Activated CD4-positive, alpha-beta T cell treated with anti-CD3 and anti-CD28 coated beads, Interleukin-2, amount 10 ng/mL, durations not matched to agents 24 days and 14 days (primary cell): ENCODE measurements around the gene CDH4. TPM values are rescaled to one million over a fixed set of nuclear protein-coding genes. Genes with fewer than 3 reads are reported as not detected.

ENCODE experiments used
- DNase-seq: peaks from one replicate; pipeline ENCODE4 v3.0.0; 2022
- H3K27ac Mint-ChIP-seq: one replicate; pipeline ENCODE4 v1.8.0; 2022; ENCODE audit warnings: mild to moderate bottlenecking, mixed read lengths
- H3K27me3 Mint-ChIP-seq: one replicate; pipeline ENCODE4 v1.8.0; 2022; ENCODE audit warnings: mixed read lengths
- H3K36me3 Mint-ChIP-seq: one replicate; pipeline ENCODE4 v1.8.0; 2022; ENCODE audit warnings: low read depth, mild to moderate bottlenecking, mixed read lengths
- H3K4me1 Mint-ChIP-seq: one replicate; pipeline ENCODE4 v1.8.0; 2021; ENCODE audit warnings: mixed read lengths
- H3K4me3 Mint-ChIP-seq: one replicate; pipeline ENCODE4 v1.8.0; 2022; ENCODE audit warnings: mild to moderate bottlenecking, moderate library complexity, mixed read lengths
- H3K9me3 Mint-ChIP-seq: one replicate; pipeline ENCODE4 v1.8.0; 2021; ENCODE audit warnings: mixed read lengths
- intact Hi-C: fragments of 100-400 bp; cut with micrococcal nuclease; formaldehyde crosslinking; loops from one replicate; pipeline ENCODE4 v1.15.1; 2023
- total RNA-seq: library from RNA; stranded (reverse); gene quantifications from 2 replicates; pipeline ENCODE4 v1.2.3, GENCODE V29; 2022

The CDH4 gene
- total RNA-seq, 1 donor from 2014 or later: not detected

- intact Hi-C loops: no loop called here
- DNase-seq: no peak
- no peaks in the 10 kb centered on the region for H3K9me3 Mint-ChIP-seq
- H3K4me1 Mint-ChIP-seq: no peaks in the 10 kb centered on the region
- no peaks in the 10 kb centered on the region for H3K27me3 Mint-ChIP-seq
- H3K4me3 Mint-ChIP-seq: no peak overlapping the region
- no peak overlapping the region for H3K27ac Mint-ChIP-seq
- no peaks in the 10 kb centered on the region for H3K36me3 Mint-ChIP-seq
Measured at GRCh38 chr20:61805781-61806180, 553.7 kb downstream of the CDH4 start.

- Mint-ChIP-seq H3K4me1 (no peaks in the 10 kb centered on the region), H3K27me3 (no peaks in the 10 kb centered on the region), H3K9me3 (no peaks in the 10 kb centered on the region), H3K27ac (no peak overlapping the region), H3K4me3 (no peak overlapping the region), H3K36me3 (no peaks in the 10 kb centered on the region)
- intact Hi-C loops: no loop called here
- DNase-seq: no peak
Measured at GRCh38 chr20:61806314-61806713, 554.3 kb downstream of the CDH4 start.

- Mint-ChIP-seq H3K4me1 (no peaks in the 10 kb centered on the region), H3K27me3 (no peaks in the 10 kb centered on the region), H3K4me3 (no peak overlapping the region), H3K27ac (no peak overlapping the region), H3K9me3 (no peaks in the 10 kb centered on the region), H3K36me3 (no peaks in the 10 kb centered on the region)
- no peak for DNase-seq
- intact Hi-C loops: no loop called here
Measured at GRCh38 chr20:61806995-61807394, 554.9 kb downstream of the CDH4 start.

- Mint-ChIP-seq H3K27me3 (no peaks in the 10 kb centered on the region), H3K27ac (no peak overlapping the region), H3K36me3 (no peaks in the 10 kb centered on the region), H3K4me3 (no peak overlapping the region), H3K4me1 (no peaks in the 10 kb centered on the region), H3K9me3 (no peaks in the 10 kb centered on the region)
- intact Hi-C loops: no loop called here
- no peak for DNase-seq
Measured at GRCh38 chr20:61807471-61808160, 555.6 kb downstream of the CDH4 start.

GRCh38 chr20:61808447-61808846, 556.4 kb downstream of the CDH4 start:
- Mint-ChIP-seq H3K4me1 (no peaks in the 10 kb centered on the region), H3K27me3 (no peaks in the 10 kb centered on the region), H3K4me3 (no peak overlapping the region), H3K9me3 (no peaks in the 10 kb centered on the region), H3K27ac (no peak overlapping the region), H3K36me3 (no peaks in the 10 kb centered on the region)
- DNase-seq: no peak
- intact Hi-C loops: no loop called here

- Mint-ChIP-seq H3K4me1 (no peaks in the 10 kb centered on the region), H3K9me3 (no peaks in the 10 kb centered on the region), H3K27ac (no peak overlapping the region), H3K4me3 (no peak overlapping the region), H3K27me3 (no peaks in the 10 kb centered on the region), H3K36me3 (no peaks in the 10 kb centered on the region)
- intact Hi-C loops: no loop called here
- no peak for DNase-seq
Measured at GRCh38 chr20:61809006-61809770, 557.1 kb downstream of the CDH4 start.

- Mint-ChIP-seq H3K27ac (no peak overlapping the region), H3K9me3 (no peaks in the 10 kb centered on the region), H3K36me3 (no peaks in the 10 kb centered on the region), H3K4me1 (no peaks in the 10 kb centered on the region), H3K27me3 (no peaks in the 10 kb centered on the region), H3K4me3 (no peak overlapping the region)
- no peak for DNase-seq
- intact Hi-C loops: no loop called here
Measured at GRCh38 chr20:61810066-61810737, 558.1 kb downstream of the CDH4 start.

GRCh38 chr20:61810738-61811135, 558.7 kb downstream of the CDH4 start:
- no peak for DNase-seq
- Mint-ChIP-seq H3K4me1 (no peaks in the 10 kb centered on the region), H3K27ac (no peak overlapping the region), H3K4me3 (no peak overlapping the region), H3K36me3 (no peaks in the 10 kb centered on the region), H3K9me3 (no peaks in the 10 kb centered on the region), H3K27me3 (no peaks in the 10 kb centered on the region)
- intact Hi-C loops: no loop called here

- intact Hi-C loops: no loop called here
- no peaks in the 10 kb centered on the region for H3K36me3 Mint-ChIP-seq
- no peaks in the 10 kb centered on the region for H3K27me3 Mint-ChIP-seq
- no peaks in the 10 kb centered on the region for H3K4me1 Mint-ChIP-seq
- no peaks in the 10 kb centered on the region for H3K9me3 Mint-ChIP-seq
- H3K27ac Mint-ChIP-seq: no peak overlapping the region
- DNase-seq: no peak
- no peak overlapping the region for H3K4me3 Mint-ChIP-seq
Measured at GRCh38 chr20:61811166-61811565, 559.1 kb downstream of the CDH4 start.

GRCh38 chr20:61812121-61812844, 560.2 kb downstream of the CDH4 start:
- intact Hi-C loops: no loop called here
- H3K27me3 Mint-ChIP-seq: no peaks in the 10 kb centered on the region

GRCh38 chr20:61812845-61813485, 560.9 kb downstream of the CDH4 start:
- Mint-ChIP-seq H3K4me1 (no peaks in the 10 kb centered on the region), H3K27me3 (no peaks in the 10 kb centered on the region), H3K27ac (no peak overlapping the region), H3K4me3 (no peak overlapping the region), H3K9me3 (no peaks in the 10 kb centered on the region), H3K36me3 (no peaks in the 10 kb centered on the region)
- intact Hi-C loops: no loop called here
- DNase-seq: no peak

More at GRCh38 chr20:61812121-61812844, 560.2 kb downstream of the CDH4 start:
- H3K27ac Mint-ChIP-seq: no peak overlapping the region
- H3K9me3 Mint-ChIP-seq: no peaks in the 10 kb centered on the region
- H3K4me3 Mint-ChIP-seq: no peak overlapping the region
- DNase-seq: no peak
- H3K36me3 Mint-ChIP-seq: no peaks in the 10 kb centered on the region
- H3K4me1 Mint-ChIP-seq: no peaks in the 10 kb centered on the region

GRCh38 chr20:61813791-61814190, 561.7 kb downstream of the CDH4 start:
- no peaks in the 10 kb centered on the region for H3K4me1 Mint-ChIP-seq
- H3K9me3 Mint-ChIP-seq: no peaks in the 10 kb centered on the region
- no peaks in the 10 kb centered on the region for H3K27me3 Mint-ChIP-seq
- no peak for DNase-seq
- intact Hi-C loops: no loop called here
- no peaks in the 10 kb centered on the region for H3K36me3 Mint-ChIP-seq
- H3K4me3 Mint-ChIP-seq: no peak overlapping the region
- H3K27ac Mint-ChIP-seq: no peak overlapping the region

GRCh38 chr20:61814244-61814643, 562.2 kb downstream of the CDH4 start:
- no peak overlapping the region for H3K4me3 Mint-ChIP-seq
- DNase-seq: no peak
- intact Hi-C loops: no loop called here
- no peak overlapping the region for H3K27ac Mint-ChIP-seq
- no peaks in the 10 kb centered on the region for H3K9me3 Mint-ChIP-seq
- no peaks in the 10 kb centered on the region for H3K36me3 Mint-ChIP-seq
- no peaks in the 10 kb centered on the region for H3K27me3 Mint-ChIP-seq
- no peaks in the 10 kb centered on the region for H3K4me1 Mint-ChIP-seq
